ENCODE results near the gene ST8SIA2.

The ST8SIA2 gene

DNA sequence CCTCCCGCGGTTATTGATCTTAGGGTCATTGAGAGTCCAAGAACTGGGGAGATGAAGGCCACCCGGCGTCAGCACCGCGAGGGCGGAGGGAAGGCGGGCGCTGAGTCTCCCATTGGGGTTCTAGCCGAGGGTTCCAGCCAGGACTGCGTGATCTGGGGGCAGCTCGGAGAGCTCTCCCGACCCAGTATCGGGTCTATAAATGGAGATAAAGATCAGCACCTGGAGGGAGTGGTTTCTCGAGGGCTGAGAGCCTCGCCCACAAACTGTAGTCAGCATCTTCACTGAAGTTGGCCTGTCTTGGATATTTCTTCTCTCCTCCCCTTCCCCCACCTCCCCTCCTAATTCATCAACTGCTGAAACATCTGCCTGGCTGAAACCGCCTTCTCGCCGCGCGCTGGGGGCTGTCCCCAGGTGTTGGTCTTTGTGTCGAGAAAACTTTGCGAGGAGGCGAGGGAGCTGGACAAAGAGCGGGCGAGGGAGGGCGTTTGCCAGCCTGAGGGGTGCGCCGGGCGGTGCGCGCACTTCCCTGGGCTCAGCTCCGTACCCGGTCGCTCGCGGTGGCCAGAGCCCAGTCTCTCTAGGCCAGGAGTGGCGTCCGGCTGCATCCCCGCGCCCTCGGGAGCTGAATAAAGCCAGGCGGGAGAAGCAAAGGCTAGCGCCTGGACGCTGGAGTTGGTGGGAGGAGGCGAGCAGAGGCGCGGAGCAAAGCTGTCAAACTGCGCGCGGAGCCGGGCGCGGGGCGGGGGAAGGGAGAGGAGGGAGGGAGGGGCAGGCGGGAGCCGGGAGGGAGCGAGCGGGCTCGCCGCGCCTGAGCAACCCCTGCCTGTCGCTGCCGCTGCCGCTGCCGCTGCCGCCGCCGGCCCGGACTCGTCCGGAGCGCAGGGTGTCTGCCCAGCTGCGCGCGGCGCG is at the start of gene ST8SIA2:
ST8SIA2 (plus strand) TSS at position 811 of the 909 bp plus-strand sequence. CDS start 184 bp downstream, outside the sequence.
- no peaks in the 10 kb centered on the region for H3K9me2 ChIP-seq (replicated peaks; ENCODE audit: low read depth, low read length)
- peak within 1 kb of the TSS; percentile 25; the same call in 1 of the 2 replicates for H2AFZ ChIP-seq (ENCODE audit: low read length)
- peak within 1 kb of the TSS; percentile 38 for H3K9ac ChIP-seq (ENCODE audit: low read depth, low read length, poor library complexity, severe bottlenecking)
- H3K27me3 ChIP-seq (ENCODE audit: insufficient read depth, low read length, poor library complexity, severe bottlenecking) = peaks cover 30% of the 10 kb centered on the region
- H3F3A ChIP-seq (ENCODE audit: low read depth) = no peaks in the 10 kb centered on the region
- peak within 1 kb of the TSS; percentile 50 for H3K4me2 ChIP-seq (ENCODE audit: low read depth, low read length, poor library complexity, severe bottlenecking)
- no peaks in the 10 kb centered on the region for H3K9me3 ChIP-seq (ENCODE audit: insufficient read depth, low read depth, low read length)
- H3K4me1 ChIP-seq (ENCODE audit: insufficient read depth, low read length, poor library complexity, severe bottlenecking) = no peaks in the 10 kb centered on the region
- peak within 1 kb of the TSS; percentile 64 for H3K4me3 ChIP-seq (ENCODE audit: low read length, poor library complexity, severe bottlenecking)
- H3K36me3 ChIP-seq (ENCODE audit: insufficient read depth, low read length) = no peaks in the 10 kb centered on the region
- TF ChIP-seq CTCF (conservative IDR thresholded peaks at IDR 0.05; ENCODE audit: low read length) (no peak), EZH2phosphoT487 (IDR thresholded peaks at IDR 0.05; ENCODE audit: borderline replicate concordance) (no peak)
- H3K79me2 ChIP-seq (ENCODE audit: insufficient read depth, low read length) = no peaks in the 10 kb centered on the region
- no peaks in the 10 kb centered on the region for H4K20me1 ChIP-seq (ENCODE audit: insufficient read depth, low read length, poor library complexity, severe bottlenecking)

DNA sequence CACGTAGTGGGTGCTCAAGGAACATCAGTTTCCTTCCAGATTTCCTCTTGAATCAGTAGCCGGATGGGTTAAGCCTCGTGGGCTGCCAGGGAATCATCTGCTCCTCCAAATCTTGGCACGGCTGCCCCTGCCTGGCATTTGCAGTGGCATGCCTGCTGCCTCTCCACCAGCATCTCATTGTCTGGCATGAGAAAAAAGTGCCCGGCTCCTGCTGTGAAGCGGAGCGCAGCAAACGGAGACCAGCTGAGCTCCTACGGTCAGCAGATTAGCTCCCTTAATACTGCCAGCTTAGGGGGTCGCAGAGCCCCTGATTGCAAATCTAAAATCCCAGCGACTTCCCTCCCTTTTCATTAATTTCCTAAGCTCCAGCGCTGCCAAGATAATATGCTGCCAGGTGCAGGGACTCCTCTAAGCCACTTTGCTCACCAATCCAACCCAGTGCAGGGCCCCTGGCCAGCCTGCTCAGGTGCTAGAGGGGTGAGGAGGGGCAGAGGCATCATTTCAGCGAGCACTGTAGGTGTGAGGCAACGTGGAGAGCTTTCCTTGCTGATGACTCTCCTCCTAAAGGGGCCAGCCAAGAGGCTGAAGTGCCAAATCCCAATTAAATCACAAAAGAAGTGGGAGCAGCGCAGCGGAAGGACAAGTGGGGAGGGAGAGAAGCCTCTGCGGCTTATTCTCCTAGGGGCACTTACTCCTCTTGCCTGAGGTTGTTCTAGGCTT is 49.6 kb upstream of the ST8SIA2 start:
- Histone ChIP-seq H3K9ac (ENCODE audit: low read depth, low read length, poor library complexity, severe bottlenecking) (no peak overlapping the region), H3K4me3 (ENCODE audit: low read length, poor library complexity, severe bottlenecking) (no peak overlapping the region), H3K36me3 (ENCODE audit: insufficient read depth, low read length) (no peaks in the 10 kb centered on the region), H4K20me1 (ENCODE audit: insufficient read depth, low read length, poor library complexity, severe bottlenecking) (no peaks in the 10 kb centered on the region), H2AFZ (ENCODE audit: low read length) (no peak overlapping the region), H3K27me3 (ENCODE audit: insufficient read depth, low read length, poor library complexity, severe bottlenecking) (no peaks in the 10 kb centered on the region), H3K4me2 (ENCODE audit: low read depth, low read length, poor library complexity, severe bottlenecking) (no peak overlapping the region), H3K9me2 (replicated peaks; ENCODE audit: low read depth, low read length) (no peaks in the 10 kb centered on the region), H3K4me1 (ENCODE audit: insufficient read depth, low read length, poor library complexity, severe bottlenecking) (no peaks in the 10 kb centered on the region), H3K79me2 (ENCODE audit: insufficient read depth, low read length) (no peaks in the 10 kb centered on the region), H3F3A (ENCODE audit: low read depth) (no peaks in the 10 kb centered on the region), H3K9me3 (ENCODE audit: insufficient read depth, low read depth, low read length) (no peaks in the 10 kb centered on the region)
- TF ChIP-seq EZH2phosphoT487 (IDR thresholded peaks at IDR 0.05; ENCODE audit: borderline replicate concordance) (no peak), CTCF (conservative IDR thresholded peaks at IDR 0.05; ENCODE audit: low read length) (no peak)

DNA sequence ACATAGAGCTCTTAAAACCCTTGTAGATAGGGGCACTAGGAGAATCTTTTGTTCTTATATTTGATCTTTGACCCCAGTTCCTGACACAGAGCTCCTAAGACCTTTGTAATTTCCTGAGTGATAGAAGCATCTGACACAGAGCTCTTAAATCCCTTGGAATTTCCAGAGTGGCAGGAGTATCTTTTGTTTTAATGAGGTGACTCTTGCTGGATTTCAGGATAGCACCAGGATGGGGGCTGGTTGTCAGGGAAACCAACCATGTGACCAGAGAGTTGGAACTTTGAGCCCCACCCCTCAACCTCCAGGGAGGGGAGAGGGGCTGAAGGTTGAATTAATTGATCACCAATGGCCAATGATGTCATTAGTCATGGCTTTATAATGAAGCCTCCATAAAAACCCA is 47.6 kb upstream of the ST8SIA2 start:
- H2AFZ ChIP-seq (ENCODE audit: low read length) = no peak overlapping the region
- H3K36me3 ChIP-seq (ENCODE audit: insufficient read depth, low read length) = no peaks in the 10 kb centered on the region
- H3K79me2 ChIP-seq (ENCODE audit: insufficient read depth, low read length) = no peaks in the 10 kb centered on the region
- H3K4me1 ChIP-seq (ENCODE audit: insufficient read depth, low read length, poor library complexity, severe bottlenecking) = no peaks in the 10 kb centered on the region
- no peak overlapping the region for H3K4me2 ChIP-seq (ENCODE audit: low read depth, low read length, poor library complexity, severe bottlenecking)
- no peaks in the 10 kb centered on the region for H3K27me3 ChIP-seq (ENCODE audit: insufficient read depth, low read length, poor library complexity, severe bottlenecking)
- H3K9me2 ChIP-seq (replicated peaks; ENCODE audit: low read depth, low read length) = no peaks in the 10 kb centered on the region
- H4K20me1 ChIP-seq (ENCODE audit: insufficient read depth, low read length, poor library complexity, severe bottlenecking) = no peaks in the 10 kb centered on the region
- no peak overlapping the region for H3K4me3 ChIP-seq (ENCODE audit: low read length, poor library complexity, severe bottlenecking)
- no peak overlapping the region for H3K9ac ChIP-seq (ENCODE audit: low read depth, low read length, poor library complexity, severe bottlenecking)
- TF ChIP-seq CTCF (conservative IDR thresholded peaks at IDR 0.05; ENCODE audit: low read length) (no peak), EZH2phosphoT487 (IDR thresholded peaks at IDR 0.05; ENCODE audit: borderline replicate concordance) (no peak)
- H3K9me3 ChIP-seq (ENCODE audit: insufficient read depth, low read depth, low read length) = no peaks in the 10 kb centered on the region
- H3F3A ChIP-seq (ENCODE audit: low read depth) = no peaks in the 10 kb centered on the region

Measured in Loucy (cell line).